HEK293 (cell line): ENCODE results near the gene GP9.

Experiments used
- CTCF ChIA-PET: fragments of 350-600 bp; formaldehyde crosslinking; extraction: SDS; loops from one replicate; lab custom pipeline; 2021; ENCODE audit warnings: antibody characterized with exemption; lab: Yijun Ruan, JAX
- POLR2A ChIA-PET: fragments of 300-600 bp; formaldehyde crosslinking; extraction: SDS; loops from one replicate; lab custom pipeline; 2020; ENCODE audit warnings: antibody characterized with exemption, inconsistent platforms; lab: Yijun Ruan, JAX
- H3K27ac ChIP-seq: fragments of 200-500 bp; sonication (Bioruptor generic); 2 replicates; pipeline ENCODE4 v1.5.1; 2014; ENCODE audit warnings: low read depth, low read length, control low read depth, inconsistent platforms; ENCODE audit errors: extremely low read depth
- H3K36me3 ChIP-seq, 2 experiments: fragments of 200-500 bp in 1 of 2; sonication (Bioruptor generic) in 1 of 2; 1 replicate in 1 of 2; 2 replicates in 1 of 2; pipeline ENCODE4 v1.5.1; 2014 to 2017; ENCODE audit warnings: inconsistent platforms in 2 of 2, low read length in 2 of 2; ENCODE audit not compliant: control insufficient read depth in 2 of 2, insufficient read depth in 1 of 2
- H3K4me1 ChIP-seq: fragments of 200-500 bp; sonication (Bioruptor generic); 2 replicates; pipeline ENCODE4 v1.5.1; 2014; ENCODE audit warnings: mild to moderate bottlenecking, low read length, inconsistent platforms; ENCODE audit not compliant: control insufficient read depth, insufficient read depth
- H3K4me3 ChIP-seq: 2 replicates; pipeline ENCODE4 v1.5.1; 2011; ENCODE audit warnings: low read depth, mild to moderate bottlenecking, control low read depth, low read length, moderate library complexity
- H3K9me3 ChIP-seq: fragments of 200-500 bp; sonication (Bioruptor generic); 2 replicates; pipeline ENCODE4 v1.5.1; 2014; ENCODE audit warnings: low read depth, low read length, inconsistent platforms; ENCODE audit not compliant: control insufficient read depth, insufficient read depth
- ATF2 ChIP-seq: fragments of 450-650 bp; formaldehyde crosslinking; IDR thresholded peaks from 2 replicates; pipeline ENCODE4 v1.5.1; 2016; ENCODE audit warnings: missing biosample characterization, missing genetic modification characterization, low read depth
- BCL6B ChIP-seq: fragments of 450-650 bp; formaldehyde crosslinking; IDR thresholded peaks from 2 replicates; pipeline ENCODE4 v1.5.1; 2017; ENCODE audit warnings: missing biosample characterization, missing genetic modification characterization
- IKZF3 ChIP-seq: fragments of 450-650 bp; IDR thresholded peaks from 2 replicates; pipeline ENCODE4 v1.5.0; 2018; ENCODE audit warnings: missing biosample characterization, mild to moderate bottlenecking, missing genetic modification characterization, moderate library complexity
- KLF9 ChIP-seq: fragments of 450-650 bp; formaldehyde crosslinking; IDR thresholded peaks from 2 replicates; pipeline ENCODE4 v1.5.1; 2016; ENCODE audit warnings: missing biosample characterization, missing genetic modification characterization, low read depth
- YY1 ChIP-seq: fragments of 450-650 bp; formaldehyde crosslinking; IDR thresholded peaks from 2 replicates; pipeline ENCODE4 v1.5.1; 2018; ENCODE audit warnings: missing biosample characterization, missing genetic modification characterization
- ZBTB48 ChIP-seq: fragments of 450-650 bp; formaldehyde crosslinking; IDR thresholded peaks from 2 replicates; pipeline ENCODE4 v1.5.1; 2016; ENCODE audit warnings: missing biosample characterization, missing genetic modification characterization
- ZEB2 ChIP-seq: fragments of 450-650 bp; formaldehyde crosslinking; IDR thresholded peaks from 2 replicates; pipeline ENCODE4 v1.5.1; 2016; ENCODE audit warnings: missing biosample characterization, missing genetic modification characterization
- ZIC2 ChIP-seq: fragments of 450-650 bp; formaldehyde crosslinking; IDR thresholded peaks from 2 replicates; pipeline ENCODE4 v1.5.1; 2016; ENCODE audit warnings: missing biosample characterization, missing genetic modification characterization
- ZNF133 ChIP-seq: fragments of 450-650 bp; formaldehyde crosslinking; IDR thresholded peaks from 2 replicates; pipeline ENCODE4 v1.5.1; 2016; ENCODE audit warnings: missing biosample characterization, missing genetic modification characterization
- ZNF146 ChIP-seq: fragments of 450-650 bp; formaldehyde crosslinking; IDR thresholded peaks from 2 replicates; pipeline ENCODE4 v1.5.1; 2016; ENCODE audit warnings: missing biosample characterization, missing genetic modification characterization
- ZNF184 ChIP-seq: fragments of 450-650 bp; IDR thresholded peaks from 2 replicates; pipeline ENCODE4 v1.5.1; 2018; ENCODE audit warnings: missing biosample characterization, mild to moderate bottlenecking, missing genetic modification characterization
- ZNF19 ChIP-seq: fragments of 450-650 bp; formaldehyde crosslinking; IDR thresholded peaks from 2 replicates; pipeline ENCODE4; 2016; ENCODE audit warnings: missing biosample characterization, missing genetic modification characterization, low read depth
- ZNF211 ChIP-seq: fragments of 450-650 bp; formaldehyde crosslinking; IDR thresholded peaks from 2 replicates; pipeline ENCODE4 v1.5.1; 2016; ENCODE audit warnings: low read depth, missing biosample characterization, missing genetic modification characterization
- ZNF214 ChIP-seq: fragments of 450-650 bp; formaldehyde crosslinking; IDR thresholded peaks from 2 replicates; pipeline ENCODE4 v1.5.1; 2017; ENCODE audit warnings: missing biosample characterization, mild to moderate bottlenecking, missing genetic modification characterization, borderline replicate concordance
- ZNF223 ChIP-seq: fragments of 450-650 bp; formaldehyde crosslinking; IDR thresholded peaks from 2 replicates; pipeline ENCODE4 v1.5.1; 2016; ENCODE audit warnings: missing biosample characterization, missing genetic modification characterization
- ZNF24 ChIP-seq: fragments of 450-650 bp; formaldehyde crosslinking; IDR thresholded peaks from 2 replicates; pipeline ENCODE4 v1.5.1; 2016; ENCODE audit warnings: missing biosample characterization, missing genetic modification characterization
- ZNF335 ChIP-seq: fragments of 450-650 bp; formaldehyde crosslinking; conservative IDR thresholded peaks from 2 replicates; pipeline ENCODE4 v1.5.1; 2016; ENCODE audit warnings: missing biosample characterization, missing genetic modification characterization
- ZNF394 ChIP-seq: fragments of 450-650 bp; formaldehyde crosslinking; IDR thresholded peaks from 2 replicates; pipeline ENCODE4 v1.5.1; 2016; ENCODE audit warnings: missing biosample characterization, missing genetic modification characterization, mild to moderate bottlenecking, moderate library complexity, borderline replicate concordance
- ZNF426 ChIP-seq: fragments of 450-650 bp; formaldehyde crosslinking; IDR thresholded peaks from 2 replicates; pipeline ENCODE4 v1.5.1; 2017; ENCODE audit warnings: missing biosample characterization, missing genetic modification characterization, mild to moderate bottlenecking, inconsistent platforms, moderate library complexity
- ZNF473 ChIP-seq: fragments of 450-650 bp; formaldehyde crosslinking; IDR thresholded peaks from 2 replicates; pipeline ENCODE4 v1.5.1; 2017; ENCODE audit warnings: missing biosample characterization, missing genetic modification characterization
- ZNF488 ChIP-seq: fragments of 450-650 bp; formaldehyde crosslinking; IDR thresholded peaks from 2 replicates; pipeline ENCODE4 v1.5.1; 2016; ENCODE audit warnings: missing biosample characterization, missing genetic modification characterization
- ZNF549 ChIP-seq: fragments of 450-650 bp; IDR thresholded peaks from 2 replicates; pipeline ENCODE4 v1.5.1; 2018; ENCODE audit warnings: missing biosample characterization, missing genetic modification characterization, mild to moderate bottlenecking, inconsistent platforms, moderate library complexity
- ZNF558 ChIP-seq: fragments of 450-650 bp; formaldehyde crosslinking; IDR thresholded peaks from 2 replicates; pipeline ENCODE4 v1.5.1; 2016; ENCODE audit warnings: missing biosample characterization, missing genetic modification characterization
- ZNF610 ChIP-seq: fragments of 450-650 bp; formaldehyde crosslinking; IDR thresholded peaks from 2 replicates; pipeline ENCODE4 v1.5.1; 2016; ENCODE audit warnings: missing biosample characterization, missing genetic modification characterization, borderline replicate concordance
- ZNF623 ChIP-seq: fragments of 450-650 bp; formaldehyde crosslinking; IDR thresholded peaks from 2 replicates; pipeline ENCODE4 v1.5.1; 2016; ENCODE audit warnings: missing biosample characterization, missing genetic modification characterization
- ZNF629 ChIP-seq: fragments of 450-650 bp; formaldehyde crosslinking; IDR thresholded peaks from 2 replicates; pipeline ENCODE4 v1.5.1; 2017; ENCODE audit warnings: missing biosample characterization, missing genetic modification characterization
- ZNF692 ChIP-seq: fragments of 450-650 bp; formaldehyde crosslinking; IDR thresholded peaks from 2 replicates; pipeline ENCODE4 v1.5.1; 2016; ENCODE audit warnings: missing biosample characterization, missing genetic modification characterization
- ZNF704 ChIP-seq: fragments of 450-650 bp; formaldehyde crosslinking; IDR thresholded peaks from 2 replicates; pipeline ENCODE4 v1.5.1; 2016; ENCODE audit warnings: missing biosample characterization, missing genetic modification characterization
- ZNF747 ChIP-seq: fragments of 450-650 bp; formaldehyde crosslinking; IDR thresholded peaks from 2 replicates; pipeline ENCODE4 v1.5.1; 2016; ENCODE audit warnings: missing biosample characterization, missing genetic modification characterization
- ZNF768 ChIP-seq: fragments of 450-650 bp; formaldehyde crosslinking; IDR thresholded peaks from 2 replicates; pipeline ENCODE4 v1.5.1; 2018; ENCODE audit warnings: missing biosample characterization, mild to moderate bottlenecking, missing genetic modification characterization
- ZNF837 ChIP-seq: fragments of 450-650 bp; formaldehyde crosslinking; IDR thresholded peaks from 2 replicates; pipeline ENCODE4 v1.5.1; 2016; ENCODE audit warnings: missing biosample characterization, missing genetic modification characterization

Gene GP9

GRCh38 chr3:129016720-129017483 is 43.7 kb upstream of the GP9 start:
- Histone ChIP-seq H3K27ac (no peak overlapping the region), H3K9me3 (no peaks in the 10 kb centered on the region), H3K4me3 (no peak overlapping the region), H3K4me1 (no peaks in the 10 kb centered on the region), H3K36me3 (no peaks in the 10 kb centered on the region)
- ChIA-PET POLR2A (interaction anchor here (0.6 kb wide), 1 partner anchor 232 kb away, joined by 3 read pairs; the partner anchor contains the start of gene COPG1), CTCF (interaction anchor here (1.9 to 3.5 kb wide), 2 partner anchors 10 to 46 kb away, joined by 16 to 22 read pairs; no protein-coding TSS in a partner anchor)
- TF ChIP-seq ZNF394 (tag by site-specific recombination) (no peak), KLF9 (no peak), ZNF747 (no peak), ZNF184 (no peak), ZNF704 (tag by site-specific recombination) (no peak), ZNF214 (tag by site-specific recombination) (no peak), ZNF133 (no peak), ZNF610 (tag by site-specific recombination) (no peak), ZNF146 (tag by site-specific recombination) (no peak), ZNF24 (tag by site-specific recombination) (no peak), ATF2 (tag by site-specific recombination) (no peak), ZNF623 (no peak), ZIC2 (tag by site-specific recombination) (no peak), ZNF211 (tag by site-specific recombination) (no peak), IKZF3 (tag by site-specific recombination) (no peak), ZNF692 (tag by site-specific recombination) (no peak)

- no peak overlapping the region for H3K4me3 ChIP-seq
- POLR2A ChIA-PET, result no interaction called here
- H3K9me3 ChIP-seq, result no peaks in the 10 kb centered on the region
- no peak overlapping the region for H3K27ac ChIP-seq
- no peaks in the 10 kb centered on the region for H3K4me1 ChIP-seq
- H3K36me3 ChIP-seq, result no peaks in the 10 kb centered on the region
- CTCF ChIA-PET, result interaction anchor here (1.9 to 3.5 kb wide), 2 partner anchors 10 to 47 kb away, joined by 16 to 22 read pairs; no protein-coding TSS in a partner anchor
- no peak for TF ChIP-seq ZNF473 (tag by site-specific recombination)
- TF ChIP-seq BCL6B, result no peak
- no peak for TF ChIP-seq ZNF335
- no peak for TF ChIP-seq ZNF558 (tag by site-specific recombination)
- TF ChIP-seq ZNF488 (tag by site-specific recombination), result no peak
- no peak for TF ChIP-seq ZNF426 (tag by site-specific recombination)
- TF ChIP-seq ZNF549, result no peak
- TF ChIP-seq ZNF768 (tag by site-specific recombination), result no peak
- no peak for TF ChIP-seq ZBTB48 (tag by site-specific recombination)
- TF ChIP-seq ZNF629 (tag by site-specific recombination), result no peak
- no peak for TF ChIP-seq ZNF223 (tag by site-specific recombination)
- TF ChIP-seq ZNF19, result no peak
- no peak for TF ChIP-seq YY1 (tag by site-specific recombination)
- no peak for TF ChIP-seq ZEB2 (tag by site-specific recombination)
- TF ChIP-seq ZNF837, result no peak
Measured at GRCh38 chr3:129017484-129017899, 43.1 kb upstream of the GP9 start.
